Thyroid gland (tissue), 4 donors: Measurements from ENCODE around the gene RAB27A. TPM values are rescaled to one million over a fixed set of nuclear protein-coding genes. Genes with fewer than 3 reads are reported as not detected.

Experiments
- DNase-seq, 2 donors: peaks; one replicate each; pipeline ENCODE4 v3.0.0-alpha.2; 2019
- H3K27ac ChIP-seq, 3 donors: fragments of 200-600 bp; sonication (generic); 1 replicate in 2 of 3; 2 replicates in 1 of 3; pipeline ENCODE4 v1.5.1; 2016 to 2019; ENCODE audit warnings: mild to moderate bottlenecking in 1 of 3, moderate library complexity in 1 of 3
- H3K27me3 ChIP-seq: fragments of 200-600 bp; sonication (generic); one replicate; pipeline ENCODE4 v1.5.1; 2019
- H3K36me3 ChIP-seq, 2 donors: fragments of 200-600 bp; sonication (generic); one replicate each; pipeline ENCODE4 v1.5.1; 2016 to 2019
- H3K4me1 ChIP-seq, 2 donors: fragments of 200-600 bp; sonication (generic); one replicate each; pipeline ENCODE4 v1.5.1; 2017 to 2019
- H3K4me3 ChIP-seq, 3 donors: fragments of 200-600 bp; sonication (generic); replicated peaks in 1 of 3; 1 replicate in 2 of 3; 2 replicates in 1 of 3; pipeline ENCODE4 v1.5.1; 2016; ENCODE audit warnings: mild to moderate bottlenecking in 1 of 3
- H3K9me3 ChIP-seq: fragments of 200-600 bp; sonication (generic); one replicate; pipeline ENCODE4 v1.5.1; 2017
- CTCF ChIP-seq, 6 experiments: fragments of 200-600 bp in 3 of 6; fragments of 450-650 bp in 3 of 6; sonication (generic) in 3 of 6; IDR thresholded peaks; one replicate each; pipeline ENCODE4 v1.5.1; 2016 to 2019; ENCODE audit warnings: antibody characterized with exemption in 6 of 6, mild to moderate bottlenecking in 2 of 6, inconsistent platforms in 1 of 6, moderate library complexity in 1 of 6
- POLR2A ChIP-seq, 2 donors: fragments of 450-650 bp; IDR thresholded peaks; one replicate each; pipeline ENCODE4 v1.6.1; 2017; ENCODE audit warnings: antibody characterized with exemption in 2 of 2, mild to moderate bottlenecking in 2 of 2, moderate library complexity in 1 of 2
- WGBS, 2 donors: methylation state at CpG; one replicate each; pipeline ENCODE4 v1.1.5; 2017; 5-methylcytosine and 5-hydroxymethylcytosine counted together
- intact Hi-C: fragments of 100-400 bp; cut with DNase I; formaldehyde crosslinking; loops from one replicate; pipeline ENCODE4 v1.15.1; 2023
- total RNA-seq, 4 donors: library from RNA; depleted of rRNA; stranded (reverse); fragments of >200 nt; gene quantifications; one replicate each; pipeline ENCODE4 v1.2.3, GENCODE V29; 2016

The RAB27A gene
- total RNA-seq, 4 donors from 2014 or later, result 14.7 to 35.6 (median 26.4) TPM

GRCh38 chr15:55224892-55225291 is 64.7 kb downstream of the RAB27A start:
- peaks cover 0 to 2% of the 10 kb centered on the region in 2 donors for H3K36me3 ChIP-seq
- no peak for TF ChIP-seq POLR2A (IDR thresholded peaks at IDR 0.05)
- no peak for TF ChIP-seq CTCF (IDR thresholded peaks at IDR 0.05)
- no peak overlapping the region for H3K27ac ChIP-seq
- intact Hi-C loops, result no loop called here
- no peak overlapping the region for H3K4me3 ChIP-seq
- DNase-seq, result no peak
- no peaks in the 10 kb centered on the region for H3K27me3 ChIP-seq
- H3K9me3 ChIP-seq, result no peaks in the 10 kb centered on the region
- H3K4me1 ChIP-seq, result peaks cover 12 to 16% of the 10 kb centered on the region in 2 donors

- DNase-seq, result no peak
- Histone ChIP-seq H3K4me1 (peaks cover 12 to 16% of the 10 kb centered on the region in 2 donors), H3K36me3 (no peaks in the 10 kb centered on the region), H3K27ac (no peak overlapping the region), H3K4me3 (no peak overlapping the region), H3K27me3 (no peaks in the 10 kb centered on the region), H3K9me3 (no peaks in the 10 kb centered on the region)
- intact Hi-C loops, result no loop called here
- TF ChIP-seq CTCF (IDR thresholded peaks at IDR 0.05) (no peak), POLR2A (IDR thresholded peaks at IDR 0.05) (no peak)
Observed at GRCh38 chr15:55222588-55222987, 67.0 kb downstream of the RAB27A start.

GRCh38 chr15:55221090-55222011 is 68.3 kb downstream of the RAB27A start:
- Histone ChIP-seq H3K27ac (peak overlapping the region; percentile 47 to 79 (median 71)), H3K27me3 (no peaks in the 10 kb centered on the region), H3K4me3 (no peak overlapping the region), H3K9me3 (no peaks in the 10 kb centered on the region), H3K4me1 (peaks cover 12 to 16% of the 10 kb centered on the region in 2 donors), H3K36me3 (no peaks in the 10 kb centered on the region)
- WGBS, 2 donors, result 35 to 44% methylated on average over 6 of the region's 6 CpGs
- no peak for TF ChIP-seq POLR2A (IDR thresholded peaks at IDR 0.05)
- no peak for TF ChIP-seq CTCF (IDR thresholded peaks at IDR 0.05)
- peak; percentile 41 to 61 for DNase-seq
- intact Hi-C loops, result no loop called here

- H3K4me3 ChIP-seq, result no peak overlapping the region
- H3K9me3 ChIP-seq, result no peaks in the 10 kb centered on the region
- H3K27ac ChIP-seq, result peak overlapping the region; percentile 47 to 79 (median 71)
- TF ChIP-seq POLR2A (IDR thresholded peaks at IDR 0.05) (no peak), CTCF (IDR thresholded peaks at IDR 0.05) (no peak)
- H3K4me1 ChIP-seq, result peaks cover 12 to 16% of the 10 kb centered on the region in 2 donors
- H3K36me3 ChIP-seq, result no peaks in the 10 kb centered on the region
- intact Hi-C loops, result no loop called here
- H3K27me3 ChIP-seq, result no peaks in the 10 kb centered on the region
- no peak for DNase-seq
Observed at GRCh38 chr15:55220606-55221005, 69.0 kb downstream of the RAB27A start.

GRCh38 chr15:55218056-55218455 is 71.6 kb downstream of the RAB27A start:
- H3K9me3 ChIP-seq, result no peaks in the 10 kb centered on the region
- whole genome bisulfite sequencing, 2 donors, result 73 to 86% methylated on average over 2 of the region's 2 CpGs
- H3K27me3 ChIP-seq, result no peaks in the 10 kb centered on the region
- TF ChIP-seq CTCF (IDR thresholded peaks at IDR 0.05), result no peak
- TF ChIP-seq POLR2A (IDR thresholded peaks at IDR 0.05), result no peak
- peaks cover 12 to 16% of the 10 kb centered on the region in 2 donors for H3K4me1 ChIP-seq
- no peak for DNase-seq
- intact Hi-C loops, result loop anchor here (2.0 to 10.0 kb wide), 2 partner anchors 73 to 217 kb away; no protein-coding TSS in a partner anchor
- H3K4me3 ChIP-seq, result no peak overlapping the region
- H3K36me3 ChIP-seq, result no peaks in the 10 kb centered on the region
- H3K27ac ChIP-seq, result no peak overlapping the region
